GM23338 (cell line): ENCODE results near the gene TSPAN4. TPM values are rescaled to one million over a fixed set of nuclear protein-coding genes. Genes with fewer than 3 reads are reported as not detected.

Experiments used
- ATAC-seq: fragments of 200-7000 bp; cut with Tn5 transposase; 3 replicates; pipeline ENCODE4 v1.9.1; 2020
- DNase-seq: peaks from one replicate; pipeline ENCODE4 v3.0.0-alpha.2; 2015; ENCODE audit warnings: low spot score
- H2AFZ ChIP-seq: fragments of 200-600 bp; sonication (generic); 2 replicates; pipeline ENCODE4 v1.8.0; 2016; ENCODE audit warnings: antibody characterized with exemption, mild to moderate bottlenecking, moderate library complexity
- H3F3A ChIP-seq: fragments of 200-600 bp; sonication (generic); replicated peaks from 2 replicates; pipeline ENCODE4 v1.8.0; 2017; ENCODE audit warnings: antibody characterized with exemption, mixed run types, low read depth
- H3K27ac ChIP-seq: fragments of 200-600 bp; sonication (generic); 2 replicates; pipeline ENCODE4 v1.6.1; 2016; ENCODE audit warnings: low read depth
- H3K27me3 ChIP-seq: fragments of 200-600 bp; sonication (generic); 2 replicates; pipeline ENCODE4 v1.8.0; 2016; ENCODE audit warnings: mild to moderate bottlenecking, mixed run types, moderate library complexity; ENCODE audit not compliant: insufficient read depth
- H3K36me3 ChIP-seq: fragments of 200-600 bp; sonication (generic); 2 replicates; pipeline ENCODE4 v1.8.0; 2016; ENCODE audit warnings: mild to moderate bottlenecking; ENCODE audit not compliant: insufficient read depth
- H3K4me1 ChIP-seq: fragments of 200-600 bp; sonication (generic); 2 replicates; pipeline ENCODE4 v1.8.0; 2016; ENCODE audit warnings: mild to moderate bottlenecking, moderate library complexity; ENCODE audit not compliant: insufficient read depth
- H3K4me2 ChIP-seq: fragments of 200-600 bp; sonication (generic); 2 replicates; pipeline ENCODE4 v1.7.1; 2017; ENCODE audit warnings: mixed run types
- H3K4me3 ChIP-seq: fragments of 200-600 bp; sonication (generic); 2 replicates; pipeline ENCODE4 v1.6.1; 2016; ENCODE audit warnings: mixed run types
- H3K79me2 ChIP-seq: fragments of 200-600 bp; sonication (generic); replicated peaks from 2 replicates; pipeline ENCODE4 v1.8.0; 2017; ENCODE audit warnings: mild to moderate bottlenecking; ENCODE audit not compliant: insufficient read depth
- H3K9me2 ChIP-seq: fragments of 200-600 bp; sonication (generic); 2 replicates; pipeline ENCODE4 v1.8.0; 2017; ENCODE audit not compliant: insufficient read depth
- H4K20me1 ChIP-seq: fragments of 200-600 bp; sonication (generic); replicated peaks from 2 replicates; pipeline ENCODE4 v1.8.0; 2017; ENCODE audit warnings: mild to moderate bottlenecking; ENCODE audit not compliant: insufficient read depth
- H3K27ac Mint-ChIP-seq: 2 replicates; pipeline ENCODE4 v1.8.0; 2020; ENCODE audit warnings: inconsistent platforms, mild to moderate bottlenecking, moderate library complexity, mixed read lengths
- H3K27me3 Mint-ChIP-seq: 3 replicates; pipeline ENCODE4 v1.8.0; 2022; ENCODE audit warnings: low read depth, mild to moderate bottlenecking, moderate library complexity, mixed read lengths, inconsistent platforms; ENCODE audit not compliant: insufficient read depth, poor library complexity
- H3K36me3 Mint-ChIP-seq: 3 replicates; pipeline ENCODE4 v1.8.0; 2021; ENCODE audit warnings: low read depth, mild to moderate bottlenecking, inconsistent platforms, moderate library complexity, mixed read lengths
- H3K4me1 Mint-ChIP-seq: 3 replicates; pipeline ENCODE4 v1.8.0; 2020; ENCODE audit warnings: mild to moderate bottlenecking, inconsistent platforms, mixed read lengths
- H3K4me3 Mint-ChIP-seq: 3 replicates; pipeline ENCODE4 v1.8.0; 2021; ENCODE audit warnings: moderate library complexity, mild to moderate bottlenecking, inconsistent platforms, mixed read lengths
- H3K9me3 Mint-ChIP-seq: 3 replicates; pipeline ENCODE4 v1.8.0; 2020; ENCODE audit warnings: moderate library complexity, mild to moderate bottlenecking, inconsistent platforms, mixed read lengths
- ETS1 ChIP-seq: IDR thresholded peaks from 2 replicates; pipeline ENCODE4 v1.6.1; 2016; ENCODE audit warnings: antibody characterized with exemption
- EZH2 ChIP-seq: fragments of 200-600 bp; sonication (generic); IDR thresholded peaks from one replicate; pipeline ENCODE4 v1.8.0; 2017; ENCODE audit warnings: antibody characterized with exemption, mild to moderate bottlenecking, low read depth; ENCODE audit not compliant: unreplicated experiment
- EZH2phosphoT487 ChIP-seq: fragments of 200-600 bp; sonication (generic); IDR thresholded peaks from one replicate; pipeline ENCODE4 v1.8.1; 2018; ENCODE audit warnings: antibody characterized with exemption; ENCODE audit not compliant: unreplicated experiment
- NANOG ChIP-seq: IDR thresholded peaks from 2 replicates; pipeline ENCODE4 v1.6.1; 2016; ENCODE audit warnings: antibody characterized with exemption, borderline replicate concordance
- ZNF114 ChIP-seq: fragments of 250-450 bp; sonication (Bioruptor Pico); IDR thresholded peaks from 2 replicates; pipeline ENCODE4 v1.5.0; 2020; ENCODE audit warnings: mild to moderate bottlenecking, moderate library complexity
- ZNF331 ChIP-seq: fragments of 250-450 bp; sonication (Bioruptor Pico); IDR thresholded peaks from 2 replicates; pipeline ENCODE4 v1.5.0; 2020; ENCODE audit warnings: low read depth, mild to moderate bottlenecking, moderate library complexity
- polyA plus RNA-seq: library from polyadenylated mRNA; unstranded; fragments of >200 nt; fragmentation: Nextera tagmentation; extraction: Ambion mirVana; gene quantifications from 2 replicates; pipeline ENCODE4 v1.2.1, GENCODE V29; 2016
- total RNA-seq: library from RNA; depleted of rRNA; stranded (reverse); fragments of >200 nt; shearing (Covaris generic); gene quantifications from 2 replicates; pipeline ENCODE4 v1.2.3, GENCODE V29; 2014
- TF ChIP-seq, protein P1 (sequence below), 2 experiments: fragments of 200-600 bp in 1 of 2; sonication (generic) in 1 of 2; conservative IDR thresholded peaks; 2 replicates each; pipeline versions ENCODE4 v1.5.1 to v1.6.1; 2016 to 2017; ENCODE audit warnings: antibody characterized with exemption in 2 of 2, low read depth in 2 of 2, mild to moderate bottlenecking in 2 of 2, moderate library complexity in 1 of 2
- TF ChIP-seq, protein P2 (sequence below): fragments of 250-450 bp; sonication (Bioruptor Pico); IDR thresholded peaks from 2 replicates; pipeline ENCODE4 v1.5.0; 2020; ENCODE audit warnings: mild to moderate bottlenecking, moderate library complexity

The TSPAN4 gene
- total and polyA plus RNA-seq, 2 experiments from 2014 or later: 76.8 to 150 TPM

DNA sequence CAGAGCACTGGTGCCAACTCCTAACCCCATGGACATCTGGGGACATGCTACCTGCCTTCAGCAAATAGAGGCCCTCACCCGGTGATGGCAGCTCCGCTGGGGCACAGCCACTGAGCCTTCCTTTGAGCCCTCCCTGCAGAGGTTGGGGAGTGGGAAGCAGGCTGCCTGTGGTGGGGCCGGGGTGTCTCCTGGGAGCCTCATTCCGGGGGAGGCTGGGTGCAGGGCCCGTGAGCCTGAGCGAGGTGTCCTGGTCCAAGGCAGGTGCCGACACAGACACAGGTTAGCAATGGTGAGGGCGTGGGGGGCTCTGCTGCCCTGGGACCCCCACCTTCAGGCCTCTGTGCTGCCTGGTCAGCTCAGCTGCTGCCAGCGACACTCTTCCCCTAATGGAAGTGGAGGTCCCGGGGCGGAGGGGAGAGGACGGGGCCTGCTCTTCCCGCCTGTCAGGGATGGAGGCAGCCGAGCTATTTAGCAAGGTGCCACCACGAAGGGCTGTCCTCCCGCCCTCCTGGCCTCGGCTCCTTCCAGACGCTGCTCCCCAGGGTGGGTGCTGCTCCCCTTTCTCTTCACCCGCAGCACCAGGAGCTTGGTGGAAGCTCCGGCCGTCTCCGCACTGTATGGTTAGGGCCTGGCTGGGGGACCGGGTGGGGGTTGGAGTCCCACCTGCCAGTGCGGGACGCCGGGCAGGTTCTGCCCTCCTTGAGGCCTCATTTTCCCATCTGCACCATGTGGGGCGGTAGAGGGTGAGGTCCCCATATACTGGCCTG lies 11.2 kb downstream of the TSPAN4 start:
- H3K9me3 Mint-ChIP-seq: no peaks in the 10 kb centered on the region
- DNase-seq (peak; percentile 45), ATAC-seq (no peak)
- H4K20me1 ChIP-seq: peaks cover 17% of the 10 kb centered on the region
- H3K4me3 ChIP-seq: no peak overlapping the region
- H3K4me1 ChIP-seq: peaks cover 23% of the 10 kb centered on the region
- peaks cover 12% of the 10 kb centered on the region for H3K27me3 Mint-ChIP-seq
- H2AFZ ChIP-seq: no peak overlapping the region
- H3K36me3 ChIP-seq: no peaks in the 10 kb centered on the region
- H3F3A ChIP-seq: peaks cover 9% of the 10 kb centered on the region
- no peaks in the 10 kb centered on the region for H3K9me2 ChIP-seq
- H3K27me3 ChIP-seq: no peaks in the 10 kb centered on the region
- H3K4me1 Mint-ChIP-seq: peaks cover 32% of the 10 kb centered on the region
- H3K4me3 Mint-ChIP-seq: no peak overlapping the region
- H3K79me2 ChIP-seq: 0 out of 2 replicates have a peak, but pooled peaks cover 3% of the 10 kb centered on the region
- TF ChIP-seq, protein P1, sequence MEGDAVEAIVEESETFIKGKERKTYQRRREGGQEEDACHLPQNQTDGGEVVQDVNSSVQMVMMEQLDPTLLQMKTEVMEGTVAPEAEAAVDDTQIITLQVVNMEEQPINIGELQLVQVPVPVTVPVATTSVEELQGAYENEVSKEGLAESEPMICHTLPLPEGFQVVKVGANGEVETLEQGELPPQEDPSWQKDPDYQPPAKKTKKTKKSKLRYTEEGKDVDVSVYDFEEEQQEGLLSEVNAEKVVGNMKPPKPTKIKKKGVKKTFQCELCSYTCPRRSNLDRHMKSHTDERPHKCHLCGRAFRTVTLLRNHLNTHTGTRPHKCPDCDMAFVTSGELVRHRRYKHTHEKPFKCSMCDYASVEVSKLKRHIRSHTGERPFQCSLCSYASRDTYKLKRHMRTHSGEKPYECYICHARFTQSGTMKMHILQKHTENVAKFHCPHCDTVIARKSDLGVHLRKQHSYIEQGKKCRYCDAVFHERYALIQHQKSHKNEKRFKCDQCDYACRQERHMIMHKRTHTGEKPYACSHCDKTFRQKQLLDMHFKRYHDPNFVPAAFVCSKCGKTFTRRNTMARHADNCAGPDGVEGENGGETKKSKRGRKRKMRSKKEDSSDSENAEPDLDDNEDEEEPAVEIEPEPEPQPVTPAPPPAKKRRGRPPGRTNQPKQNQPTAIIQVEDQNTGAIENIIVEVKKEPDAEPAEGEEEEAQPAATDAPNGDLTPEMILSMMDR (conservative IDR thresholded peaks at IDR 0.05; ENCODE audit: low read depth in 2 of 2): 0 out of 4 replicates have a peak, but pooled peaks of 1 of the 2 experiments have one; percentile 10
- TF ChIP-seq ZNF331 (CRISPR knock-in tag): no peak
- TF ChIP-seq EZH2: no peak
- TF ChIP-seq NANOG: no peak
- no peak for TF ChIP-seq ZNF114 (CRISPR knock-in tag)
- TF ChIP-seq, protein P2, sequence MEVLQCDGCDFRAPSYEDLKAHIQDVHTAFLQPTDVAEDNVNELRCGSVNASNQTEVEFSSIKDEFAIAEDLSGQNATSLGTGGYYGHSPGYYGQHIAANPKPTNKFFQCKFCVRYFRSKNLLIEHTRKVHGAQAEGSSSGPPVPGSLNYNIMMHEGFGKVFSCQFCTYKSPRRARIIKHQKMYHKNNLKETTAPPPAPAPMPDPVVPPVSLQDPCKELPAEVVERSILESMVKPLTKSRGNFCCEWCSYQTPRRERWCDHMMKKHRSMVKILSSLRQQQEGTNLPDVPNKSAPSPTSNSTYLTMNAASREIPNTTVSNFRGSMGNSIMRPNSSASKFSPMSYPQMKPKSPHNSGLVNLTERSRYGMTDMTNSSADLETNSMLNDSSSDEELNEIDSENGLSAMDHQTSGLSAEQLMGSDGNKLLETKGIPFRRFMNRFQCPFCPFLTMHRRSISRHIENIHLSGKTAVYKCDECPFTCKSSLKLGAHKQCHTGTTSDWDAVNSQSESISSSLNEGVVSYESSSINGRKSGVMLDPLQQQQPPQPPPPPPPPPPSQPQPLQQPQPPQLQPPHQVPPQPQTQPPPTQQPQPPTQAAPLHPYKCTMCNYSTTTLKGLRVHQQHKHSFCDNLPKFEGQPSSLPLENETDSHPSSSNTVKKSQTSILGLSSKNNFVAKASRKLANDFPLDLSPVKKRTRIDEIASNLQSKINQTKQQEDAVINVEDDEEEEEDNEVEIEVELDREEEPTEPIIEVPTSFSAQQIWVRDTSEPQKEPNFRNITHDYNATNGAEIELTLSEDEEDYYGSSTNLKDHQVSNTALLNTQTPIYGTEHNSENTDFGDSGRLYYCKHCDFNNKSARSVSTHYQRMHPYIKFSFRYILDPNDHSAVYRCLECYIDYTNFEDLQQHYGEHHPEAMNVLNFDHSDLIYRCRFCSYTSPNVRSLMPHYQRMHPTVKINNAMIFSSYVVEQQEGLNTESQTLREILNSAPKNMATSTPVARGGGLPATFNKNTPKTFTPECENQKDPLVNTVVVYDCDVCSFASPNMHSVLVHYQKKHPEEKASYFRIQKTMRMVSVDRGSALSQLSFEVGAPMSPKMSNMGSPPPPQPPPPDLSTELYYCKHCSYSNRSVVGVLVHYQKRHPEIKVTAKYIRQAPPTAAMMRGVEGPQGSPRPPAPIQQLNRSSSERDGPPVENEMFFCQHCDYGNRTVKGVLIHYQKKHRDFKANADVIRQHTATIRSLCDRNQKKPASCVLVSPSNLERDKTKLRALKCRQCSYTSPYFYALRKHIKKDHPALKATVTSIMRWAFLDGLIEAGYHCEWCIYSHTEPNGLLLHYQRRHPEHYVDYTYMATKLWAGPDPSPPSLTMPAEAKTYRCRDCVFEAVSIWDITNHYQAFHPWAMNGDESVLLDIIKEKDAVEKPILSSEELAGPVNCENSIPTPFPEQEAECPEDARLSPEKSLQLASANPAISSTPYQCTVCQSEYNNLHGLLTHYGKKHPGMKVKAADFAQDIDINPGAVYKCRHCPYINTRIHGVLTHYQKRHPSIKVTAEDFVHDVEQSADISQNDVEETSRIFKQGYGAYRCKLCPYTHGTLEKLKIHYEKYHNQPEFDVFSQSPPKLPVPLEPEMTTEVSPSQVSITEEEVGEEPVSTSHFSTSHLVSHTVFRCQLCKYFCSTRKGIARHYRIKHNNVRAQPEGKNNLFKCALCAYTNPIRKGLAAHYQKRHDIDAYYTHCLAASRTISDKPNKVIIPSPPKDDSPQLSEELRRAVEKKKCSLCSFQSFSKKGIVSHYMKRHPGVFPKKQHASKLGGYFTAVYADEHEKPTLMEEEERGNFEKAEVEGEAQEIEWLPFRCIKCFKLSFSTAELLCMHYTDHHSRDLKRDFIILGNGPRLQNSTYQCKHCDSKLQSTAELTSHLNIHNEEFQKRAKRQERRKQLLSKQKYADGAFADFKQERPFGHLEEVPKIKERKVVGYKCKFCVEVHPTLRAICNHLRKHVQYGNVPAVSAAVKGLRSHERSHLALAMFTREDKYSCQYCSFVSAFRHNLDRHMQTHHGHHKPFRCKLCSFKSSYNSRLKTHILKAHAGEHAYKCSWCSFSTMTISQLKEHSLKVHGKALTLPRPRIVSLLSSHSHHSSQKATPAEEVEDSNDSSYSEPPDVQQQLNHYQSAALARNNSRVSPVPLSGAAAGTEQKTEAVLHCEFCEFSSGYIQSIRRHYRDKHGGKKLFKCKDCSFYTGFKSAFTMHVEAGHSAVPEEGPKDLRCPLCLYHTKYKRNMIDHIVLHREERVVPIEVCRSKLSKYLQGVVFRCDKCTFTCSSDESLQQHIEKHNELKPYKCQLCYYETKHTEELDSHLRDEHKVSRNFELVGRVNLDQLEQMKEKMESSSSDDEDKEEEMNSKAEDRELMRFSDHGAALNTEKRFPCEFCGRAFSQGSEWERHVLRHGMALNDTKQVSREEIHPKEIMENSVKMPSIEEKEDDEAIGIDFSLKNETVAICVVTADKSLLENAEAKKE (CRISPR knock-in tag): no peak
- no peak for TF ChIP-seq EZH2phosphoT487
- TF ChIP-seq ETS1: no peak
- H3K36me3 Mint-ChIP-seq: peaks cover 3% of the 10 kb centered on the region; the same call in 1 of the 3 replicates
- H3K27ac Mint-ChIP-seq: no peak overlapping the region
- H3K27ac ChIP-seq: no peak overlapping the region
- no peak overlapping the region for H3K4me2 ChIP-seq
